ENCODE measurements around the gene FNDC8.

DNA sequence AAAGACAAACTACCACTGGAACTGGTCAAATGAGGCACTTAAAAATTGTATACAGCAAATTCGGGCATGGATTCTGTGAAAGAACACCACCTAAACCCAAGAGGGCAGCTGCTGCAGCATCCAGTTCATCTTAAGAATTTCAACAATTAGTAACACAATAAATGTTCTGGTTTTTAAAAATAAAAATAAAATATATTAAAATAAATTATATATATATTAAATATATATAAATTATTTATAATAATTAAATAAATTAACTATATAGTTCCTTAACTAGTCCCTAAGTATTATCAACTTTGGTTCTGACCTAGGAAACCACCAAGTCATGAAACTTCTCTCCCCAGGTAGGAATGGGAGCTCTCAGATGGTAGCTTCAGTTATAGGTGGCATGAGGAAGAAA is 44.5 kb upstream of the FNDC8 start:
- TF ChIP-seq, protein P1, sequence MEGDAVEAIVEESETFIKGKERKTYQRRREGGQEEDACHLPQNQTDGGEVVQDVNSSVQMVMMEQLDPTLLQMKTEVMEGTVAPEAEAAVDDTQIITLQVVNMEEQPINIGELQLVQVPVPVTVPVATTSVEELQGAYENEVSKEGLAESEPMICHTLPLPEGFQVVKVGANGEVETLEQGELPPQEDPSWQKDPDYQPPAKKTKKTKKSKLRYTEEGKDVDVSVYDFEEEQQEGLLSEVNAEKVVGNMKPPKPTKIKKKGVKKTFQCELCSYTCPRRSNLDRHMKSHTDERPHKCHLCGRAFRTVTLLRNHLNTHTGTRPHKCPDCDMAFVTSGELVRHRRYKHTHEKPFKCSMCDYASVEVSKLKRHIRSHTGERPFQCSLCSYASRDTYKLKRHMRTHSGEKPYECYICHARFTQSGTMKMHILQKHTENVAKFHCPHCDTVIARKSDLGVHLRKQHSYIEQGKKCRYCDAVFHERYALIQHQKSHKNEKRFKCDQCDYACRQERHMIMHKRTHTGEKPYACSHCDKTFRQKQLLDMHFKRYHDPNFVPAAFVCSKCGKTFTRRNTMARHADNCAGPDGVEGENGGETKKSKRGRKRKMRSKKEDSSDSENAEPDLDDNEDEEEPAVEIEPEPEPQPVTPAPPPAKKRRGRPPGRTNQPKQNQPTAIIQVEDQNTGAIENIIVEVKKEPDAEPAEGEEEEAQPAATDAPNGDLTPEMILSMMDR (conservative IDR thresholded peaks at IDR 0.05; ENCODE audit: low read depth, low read length): no peak
- no peak for TF ChIP-seq EZH2 (IDR thresholded peaks at IDR 0.05; ENCODE audit: low read length, unreplicated experiment)

Data from PC-3 (cell line).